Heart left ventricle (tissue), 13 donors: ENCODE results near the gene KRAS.

Experiments used
- CTCF ChIP-seq, 12 donors: fragments of 200-600 bp; sonication (generic) in 4 of 12; IDR thresholded peaks; one replicate each; pipeline versions ENCODE4 v1.5.0 to v1.8.0; 2018 to 2022; ENCODE audit warnings: antibody characterized with exemption in 12 of 12, mild to moderate bottlenecking in 5 of 12
- POLR2A ChIP-seq, 2 donors: fragments of 450-650 bp; IDR thresholded peaks; one replicate each; pipeline ENCODE4 v1.6.1; 2017; ENCODE audit warnings: antibody characterized with exemption in 2 of 2, mild to moderate bottlenecking in 2 of 2, moderate library complexity in 2 of 2
- donor health status: ischemic (EF 13 %, LVEDD 7.1; RV severe dilation, severe dysfunction).
- donor health status: DM: no; HTN: yes; CAD: no.
- donor health status: DM: no; HTN: no; CAD: no.
- donor health status: ischemic (EF 25% LVEDD 6.9; RV normal size, moderate dysfunction).
- donor health status: ischemic (EF 25% LVEDD 5.7; RV mildly dilated, moderate dysfunction).
- donor health status: ischemic (EF 35%, LVEDD 5.7; RV mildly dilated, moderate dysfunction).
- donor health status: nonischemic (EF 11% LVEDD 7.7; RV severe dilation, severe dysfunction).
- donor health status: DM: yes; HTN: yes; CAD: no.
- donor health status: PGD.
- donor health status: ischemic (EF 29% LVEDD 5.4; RV normal size, mild dysfunction).
- donor health status: nonischemic (EF 23%, LVEDD 6.1; RV moderate dilation, normal function).

GRCh38 chr12:25245491-25245890 lies 5.2 kb downstream of the KRAS start:
- TF ChIP-seq CTCF (IDR thresholded peaks at IDR 0.05) (no peak), POLR2A (IDR thresholded peaks at IDR 0.05) (no peak)
